Neural cell (in vitro differentiated cells): ENCODE results near the gene ATP6V1B1.

ENCODE experiments used
- EP300 ChIP-seq: fragments of 450-650 bp; conservative IDR thresholded peaks from 2 replicates; pipeline ENCODE4 v1.6.1; 2014; ENCODE audit warnings: antibody characterized with exemption, mild to moderate bottlenecking, moderate library complexity; ENCODE audit not compliant: poor library complexity, severe bottlenecking
- EZH2 ChIP-seq: fragments of 200-600, 300-800 bp; shearing (Covaris generic), sonication (generic); IDR thresholded peaks from 2 replicates; pipeline ENCODE4 v1.6.1; 2014; ENCODE audit warnings: antibody characterized with exemption, low read length, borderline replicate concordance, mild to moderate bottlenecking; ENCODE audit not compliant: insufficient read depth, poor library complexity, severe bottlenecking
- MXI1 ChIP-seq: fragments of 450-650 bp; conservative IDR thresholded peaks from 2 replicates; pipeline ENCODE4 v1.6.1; 2014; ENCODE audit warnings: antibody characterized with exemption, mild to moderate bottlenecking; ENCODE audit not compliant: poor library complexity, severe bottlenecking
- POLR2AphosphoS5 ChIP-seq: IDR thresholded peaks from 2 replicates; pipeline ENCODE4 v1.6.1; 2012
- RAD21 ChIP-seq: fragments of 450-650 bp; conservative IDR thresholded peaks from 2 replicates; pipeline ENCODE4 v1.6.1; 2014; ENCODE audit warnings: antibody characterized with exemption, mild to moderate bottlenecking, moderate library complexity
- SMC3 ChIP-seq: fragments of 450-650 bp; conservative IDR thresholded peaks from 2 replicates; pipeline ENCODE4 v1.6.1; 2014; ENCODE audit warnings: antibody characterized with exemption, mild to moderate bottlenecking, moderate library complexity; ENCODE audit not compliant: poor library complexity
- TAF1 ChIP-seq: IDR thresholded peaks from 2 replicates; pipeline ENCODE4 v1.6.1; 2012; ENCODE audit warnings: low read depth
- TF ChIP-seq, protein P1 (sequence below): fragments of 450-650 bp; IDR thresholded peaks from 2 replicates; pipeline ENCODE4 v1.5.1; 2014; ENCODE audit warnings: antibody characterized with exemption, mild to moderate bottlenecking, moderate library complexity; ENCODE audit not compliant: poor library complexity, severe bottlenecking
- TF ChIP-seq, protein P2 (sequence below): IDR thresholded peaks from 2 replicates; pipeline ENCODE4 v1.6.1; 2012; ENCODE audit warnings: borderline replicate concordance

DNA sequence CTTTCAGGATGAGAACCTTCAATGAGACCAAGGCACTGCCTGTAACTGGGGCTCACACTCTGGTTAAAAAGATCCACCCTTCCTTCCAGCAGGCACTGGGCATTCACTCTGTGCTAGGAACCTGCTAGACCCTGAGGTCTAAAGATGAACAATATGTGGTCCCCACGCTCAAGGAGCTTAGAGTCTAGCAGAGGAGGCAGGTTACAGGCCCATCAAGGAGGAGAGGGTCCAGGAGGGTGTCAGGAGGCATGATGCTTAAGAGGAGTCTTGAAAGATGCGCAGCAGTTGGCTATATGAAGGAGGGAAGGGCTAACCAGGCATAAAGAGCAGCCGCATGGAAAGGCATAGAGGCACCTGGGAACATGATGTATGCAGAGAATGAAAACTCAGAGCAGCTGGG is 47.3 kb downstream of the ATP6V1B1 start:
- TF ChIP-seq, protein P1, sequence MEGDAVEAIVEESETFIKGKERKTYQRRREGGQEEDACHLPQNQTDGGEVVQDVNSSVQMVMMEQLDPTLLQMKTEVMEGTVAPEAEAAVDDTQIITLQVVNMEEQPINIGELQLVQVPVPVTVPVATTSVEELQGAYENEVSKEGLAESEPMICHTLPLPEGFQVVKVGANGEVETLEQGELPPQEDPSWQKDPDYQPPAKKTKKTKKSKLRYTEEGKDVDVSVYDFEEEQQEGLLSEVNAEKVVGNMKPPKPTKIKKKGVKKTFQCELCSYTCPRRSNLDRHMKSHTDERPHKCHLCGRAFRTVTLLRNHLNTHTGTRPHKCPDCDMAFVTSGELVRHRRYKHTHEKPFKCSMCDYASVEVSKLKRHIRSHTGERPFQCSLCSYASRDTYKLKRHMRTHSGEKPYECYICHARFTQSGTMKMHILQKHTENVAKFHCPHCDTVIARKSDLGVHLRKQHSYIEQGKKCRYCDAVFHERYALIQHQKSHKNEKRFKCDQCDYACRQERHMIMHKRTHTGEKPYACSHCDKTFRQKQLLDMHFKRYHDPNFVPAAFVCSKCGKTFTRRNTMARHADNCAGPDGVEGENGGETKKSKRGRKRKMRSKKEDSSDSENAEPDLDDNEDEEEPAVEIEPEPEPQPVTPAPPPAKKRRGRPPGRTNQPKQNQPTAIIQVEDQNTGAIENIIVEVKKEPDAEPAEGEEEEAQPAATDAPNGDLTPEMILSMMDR = no peak
- TF ChIP-seq POLR2AphosphoS5 (no peak), EZH2 (no peak), TAF1 (no peak), MXI1 (no peak), RAD21 (no peak), EP300 (no peak), SMC3 (no peak)
- TF ChIP-seq, protein P2, sequence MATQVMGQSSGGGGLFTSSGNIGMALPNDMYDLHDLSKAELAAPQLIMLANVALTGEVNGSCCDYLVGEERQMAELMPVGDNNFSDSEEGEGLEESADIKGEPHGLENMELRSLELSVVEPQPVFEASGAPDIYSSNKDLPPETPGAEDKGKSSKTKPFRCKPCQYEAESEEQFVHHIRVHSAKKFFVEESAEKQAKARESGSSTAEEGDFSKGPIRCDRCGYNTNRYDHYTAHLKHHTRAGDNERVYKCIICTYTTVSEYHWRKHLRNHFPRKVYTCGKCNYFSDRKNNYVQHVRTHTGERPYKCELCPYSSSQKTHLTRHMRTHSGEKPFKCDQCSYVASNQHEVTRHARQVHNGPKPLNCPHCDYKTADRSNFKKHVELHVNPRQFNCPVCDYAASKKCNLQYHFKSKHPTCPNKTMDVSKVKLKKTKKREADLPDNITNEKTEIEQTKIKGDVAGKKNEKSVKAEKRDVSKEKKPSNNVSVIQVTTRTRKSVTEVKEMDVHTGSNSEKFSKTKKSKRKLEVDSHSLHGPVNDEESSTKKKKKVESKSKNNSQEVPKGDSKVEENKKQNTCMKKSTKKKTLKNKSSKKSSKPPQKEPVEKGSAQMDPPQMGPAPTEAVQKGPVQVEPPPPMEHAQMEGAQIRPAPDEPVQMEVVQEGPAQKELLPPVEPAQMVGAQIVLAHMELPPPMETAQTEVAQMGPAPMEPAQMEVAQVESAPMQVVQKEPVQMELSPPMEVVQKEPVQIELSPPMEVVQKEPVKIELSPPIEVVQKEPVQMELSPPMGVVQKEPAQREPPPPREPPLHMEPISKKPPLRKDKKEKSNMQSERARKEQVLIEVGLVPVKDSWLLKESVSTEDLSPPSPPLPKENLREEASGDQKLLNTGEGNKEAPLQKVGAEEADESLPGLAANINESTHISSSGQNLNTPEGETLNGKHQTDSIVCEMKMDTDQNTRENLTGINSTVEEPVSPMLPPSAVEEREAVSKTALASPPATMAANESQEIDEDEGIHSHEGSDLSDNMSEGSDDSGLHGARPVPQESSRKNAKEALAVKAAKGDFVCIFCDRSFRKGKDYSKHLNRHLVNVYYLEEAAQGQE = no peak
